HCT116 (cell line): ENCODE measurements around the gene FGD3.

Experiments used
- EZH2phosphoT487 ChIP-seq: fragments of 200-600 bp; IDR thresholded peaks from 2 replicates; pipeline ENCODE4 v1.6.1; 2018; ENCODE audit warnings: antibody characterized with exemption, borderline replicate concordance
- POLR2A ChIP-seq: IDR thresholded peaks from 2 replicates; pipeline ENCODE4 v1.7.0; 2011; ENCODE audit warnings: borderline replicate concordance; ENCODE audit not compliant: insufficient read depth, insufficient read length; ENCODE audit errors: extremely low read depth
- POLR2AphosphoS5 ChIP-seq: IDR thresholded peaks from 2 replicates; pipeline ENCODE4 v1.6.1; 2011; ENCODE audit warnings: mild to moderate bottlenecking, low read depth, low read length, moderate library complexity
- REST ChIP-seq: IDR thresholded peaks from 2 replicates; pipeline ENCODE4 v1.6.1; 2012; ENCODE audit warnings: low read depth
- YY1 ChIP-seq: IDR thresholded peaks from 2 replicates; pipeline ENCODE4 v1.6.1; 2011; ENCODE audit warnings: low read length, low read depth, moderate library complexity, mild to moderate bottlenecking; ENCODE audit not compliant: insufficient replicate concordance; ENCODE audit errors: extremely low read depth
- TF ChIP-seq, protein P1 (sequence below), 3 experiments: fragments of 200-600 bp in 1 of 3; sonication (generic) in 1 of 3; IDR thresholded peaks in 2 of 3; conservative IDR thresholded peaks in 1 of 3; 2 replicates each; pipeline ENCODE4 v1.5.1; 2012 to 2017; ENCODE audit warnings: low read depth in 2 of 3, low read length in 2 of 3, antibody characterized with exemption in 1 of 3, borderline replicate concordance in 1 of 3, control low read depth in 1 of 3, mild to moderate bottlenecking in 1 of 3, mixed read lengths in 1 of 3, mixed run types in 1 of 3, moderate library complexity in 1 of 3; ENCODE audit not compliant: insufficient read depth in 1 of 3
- TF ChIP-seq, protein P2 (sequence below): IDR thresholded peaks from 2 replicates; pipeline ENCODE4 v1.6.1; 2012

- TF ChIP-seq EZH2phosphoT487 (no peak), YY1 (no peak), REST (no peak), POLR2A (no peak), POLR2AphosphoS5 (no peak)
- TF ChIP-seq, protein P1, sequence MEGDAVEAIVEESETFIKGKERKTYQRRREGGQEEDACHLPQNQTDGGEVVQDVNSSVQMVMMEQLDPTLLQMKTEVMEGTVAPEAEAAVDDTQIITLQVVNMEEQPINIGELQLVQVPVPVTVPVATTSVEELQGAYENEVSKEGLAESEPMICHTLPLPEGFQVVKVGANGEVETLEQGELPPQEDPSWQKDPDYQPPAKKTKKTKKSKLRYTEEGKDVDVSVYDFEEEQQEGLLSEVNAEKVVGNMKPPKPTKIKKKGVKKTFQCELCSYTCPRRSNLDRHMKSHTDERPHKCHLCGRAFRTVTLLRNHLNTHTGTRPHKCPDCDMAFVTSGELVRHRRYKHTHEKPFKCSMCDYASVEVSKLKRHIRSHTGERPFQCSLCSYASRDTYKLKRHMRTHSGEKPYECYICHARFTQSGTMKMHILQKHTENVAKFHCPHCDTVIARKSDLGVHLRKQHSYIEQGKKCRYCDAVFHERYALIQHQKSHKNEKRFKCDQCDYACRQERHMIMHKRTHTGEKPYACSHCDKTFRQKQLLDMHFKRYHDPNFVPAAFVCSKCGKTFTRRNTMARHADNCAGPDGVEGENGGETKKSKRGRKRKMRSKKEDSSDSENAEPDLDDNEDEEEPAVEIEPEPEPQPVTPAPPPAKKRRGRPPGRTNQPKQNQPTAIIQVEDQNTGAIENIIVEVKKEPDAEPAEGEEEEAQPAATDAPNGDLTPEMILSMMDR (IDR thresholded peaks at IDR 0.05 in 2 of 3, conservative IDR thresholded peaks at IDR 0.05 in 1 of 3; ENCODE audit: borderline replicate concordance in 1 of 3, insufficient read depth in 1 of 3, low read depth in 2 of 3, low read length in 2 of 3), result no peak
- TF ChIP-seq, protein P2, sequence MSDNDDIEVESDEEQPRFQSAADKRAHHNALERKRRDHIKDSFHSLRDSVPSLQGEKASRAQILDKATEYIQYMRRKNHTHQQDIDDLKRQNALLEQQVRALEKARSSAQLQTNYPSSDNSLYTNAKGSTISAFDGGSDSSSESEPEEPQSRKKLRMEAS, result no peak
These were observed 20.8 kb downstream of the FGD3 start for GRCh38 chr9:92968081-92968480.
